ENCODE results near the gene IQSEC1.

The IQSEC1 gene

DNA sequence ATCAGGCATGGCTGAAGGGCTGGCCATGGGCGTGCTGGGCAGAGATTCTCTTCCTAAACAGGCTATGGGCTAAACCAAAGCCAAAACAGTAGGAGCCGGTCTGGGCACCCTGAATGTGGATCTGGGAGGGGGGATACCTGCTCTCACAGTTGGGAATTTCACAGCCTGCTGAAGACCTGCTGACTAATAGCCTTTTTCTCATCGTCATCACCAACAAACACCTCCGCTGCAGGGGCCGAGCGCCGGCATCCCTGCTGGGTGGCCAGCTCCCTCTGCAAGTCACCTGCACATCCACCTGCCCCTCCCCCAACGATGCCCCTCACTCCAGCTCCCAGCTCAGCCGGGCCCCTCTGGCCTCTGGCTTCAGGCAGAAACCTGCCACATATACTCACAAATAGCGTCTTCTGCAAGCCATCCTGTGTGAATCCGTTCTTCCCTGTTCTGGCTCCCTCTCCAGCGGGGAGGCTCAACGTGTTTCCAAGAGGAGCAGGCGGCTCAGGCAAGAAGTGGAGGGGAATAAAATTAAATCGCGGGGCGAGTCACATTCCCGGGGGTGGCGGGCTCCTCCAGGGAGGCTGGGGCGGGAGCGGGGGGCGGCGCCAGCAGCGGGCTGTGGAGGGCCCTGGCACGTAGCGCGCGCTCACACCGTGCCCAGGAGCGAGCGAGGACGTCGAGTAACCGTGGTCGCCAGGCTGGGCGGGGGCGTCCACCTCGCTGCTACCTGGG lies 466 bp downstream of the IQSEC1 start:
- TF ChIP-seq CTCF (conservative IDR thresholded peaks at IDR 0.05; ENCODE audit: low read depth, low read length), result no peak
- DNase-seq (ENCODE audit: low read depth), result no peak
- peak overlapping the region; percentile 24 for H3K4me3 ChIP-seq (ENCODE audit: low read length)

- H3K4me3 ChIP-seq (ENCODE audit: low read length), result no peak overlapping the region
- TF ChIP-seq CTCF (conservative IDR thresholded peaks at IDR 0.05; ENCODE audit: low read depth, low read length), result no peak
- no peak for DNase-seq (ENCODE audit: low read depth)
Observed at GRCh38 chr3:13072239-13072599, 1.0 kb downstream of the IQSEC1 start.

DNA sequence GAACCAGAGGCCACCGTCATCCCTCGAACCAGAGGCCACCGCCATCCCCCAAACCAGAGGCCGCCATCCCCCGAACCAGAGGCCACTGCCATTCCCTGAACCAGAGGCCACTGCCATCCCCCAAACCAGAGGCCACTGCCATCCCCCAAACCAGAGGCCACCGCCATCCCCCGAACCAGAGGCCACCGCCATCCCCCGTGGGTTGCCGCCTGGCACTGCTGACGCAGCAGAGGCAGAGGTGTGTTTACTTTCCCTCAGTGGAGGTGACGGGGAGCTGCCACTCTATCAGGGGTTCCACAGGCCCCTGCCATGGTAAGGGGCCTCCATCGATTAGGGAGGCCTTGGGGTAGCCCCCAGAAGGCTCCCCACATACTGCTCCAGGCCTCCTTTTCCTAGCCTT lies 1.5 kb downstream of the IQSEC1 start:
- no peak for DNase-seq (ENCODE audit: low read depth)
- no peak overlapping the region for H3K4me3 ChIP-seq (ENCODE audit: low read length)
- TF ChIP-seq CTCF (conservative IDR thresholded peaks at IDR 0.05; ENCODE audit: low read depth, low read length), result no peak

DNA sequence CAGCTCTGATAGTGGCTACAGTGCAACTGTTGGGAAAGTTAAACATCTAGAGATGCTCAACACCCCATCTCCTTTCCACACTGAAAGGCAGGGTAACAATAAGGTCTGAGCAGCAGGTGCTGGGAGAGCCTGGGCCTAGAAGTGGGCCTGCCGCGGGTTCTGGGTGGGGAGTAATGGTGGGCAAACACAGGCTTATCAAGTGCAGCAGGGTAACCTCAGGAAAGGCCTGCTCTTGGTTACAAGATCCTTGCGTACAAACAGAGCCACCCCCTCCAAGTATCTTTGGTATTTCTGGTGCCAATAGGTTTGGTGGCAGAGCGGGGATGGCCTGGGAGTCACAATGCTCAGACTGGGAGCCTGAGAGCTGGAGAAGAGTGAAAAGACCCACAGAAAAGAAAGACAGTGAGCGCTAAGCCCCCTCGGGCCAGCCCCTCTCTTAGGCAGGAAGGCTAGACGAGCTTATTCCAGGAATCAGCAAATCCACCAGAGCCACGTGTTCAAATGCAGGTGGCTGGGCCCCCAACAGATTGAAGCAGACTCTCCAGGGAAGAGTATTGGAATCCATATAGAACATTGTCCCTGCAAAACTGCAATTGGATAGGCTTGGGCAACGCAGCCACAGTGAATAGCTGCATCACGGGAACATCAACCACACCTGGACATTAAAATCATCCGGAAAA lies 2.7 kb downstream of the IQSEC1 start:
- no peak for TF ChIP-seq CTCF (conservative IDR thresholded peaks at IDR 0.05; ENCODE audit: low read depth, low read length)
- no peak for DNase-seq (ENCODE audit: low read depth)
- no peak overlapping the region for H3K4me3 ChIP-seq (ENCODE audit: low read length)

DNA sequence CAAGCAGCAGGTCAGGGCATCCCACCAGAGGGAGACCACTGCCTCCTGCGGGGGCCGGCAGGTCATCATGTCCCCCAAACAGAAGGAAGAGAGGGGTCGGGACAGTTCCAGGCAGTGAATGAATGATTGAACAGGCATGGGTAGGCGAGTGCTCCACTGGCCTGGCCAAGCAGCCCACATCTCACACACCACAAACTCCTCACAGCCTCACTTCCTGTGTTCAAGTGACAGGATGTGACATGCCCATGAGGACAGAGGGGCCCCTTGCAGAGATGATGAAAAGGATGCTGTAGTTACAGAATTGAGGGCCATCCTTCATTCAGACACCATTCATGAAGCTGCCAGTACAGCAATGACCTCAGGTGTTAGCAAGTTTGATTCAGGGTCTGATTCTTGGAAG lies 3.7 kb downstream of the IQSEC1 start:
- no peak for TF ChIP-seq CTCF (conservative IDR thresholded peaks at IDR 0.05; ENCODE audit: low read depth, low read length)
- no peak overlapping the region for H3K4me3 ChIP-seq (ENCODE audit: low read length)
- DNase-seq (ENCODE audit: low read depth), result no peak

- DNase-seq (ENCODE audit: low read depth), result no peak
- TF ChIP-seq CTCF (conservative IDR thresholded peaks at IDR 0.05; ENCODE audit: low read depth, low read length), result no peak
- no peak overlapping the region for H3K4me3 ChIP-seq (ENCODE audit: low read length)
Observed at GRCh38 chr3:13068269-13069010, 4.8 kb downstream of the IQSEC1 start.
